HG03565 (cell line): ENCODE results near the gene NCOA3.

ENCODE experiments used
- ATAC-seq: cut with Tn5 transposase; IDR thresholded peaks from one replicate; pipeline ENCODE4 v1.9.1; 2021; ENCODE audit warnings: mild to moderate bottlenecking, moderate library complexity; ENCODE audit not compliant: unreplicated experiment

NCOA3 gene

GRCh38 chr20:47622118-47622665 is 120.5 kb downstream of the NCOA3 start:
- no peak for ATAC-seq

DNA sequence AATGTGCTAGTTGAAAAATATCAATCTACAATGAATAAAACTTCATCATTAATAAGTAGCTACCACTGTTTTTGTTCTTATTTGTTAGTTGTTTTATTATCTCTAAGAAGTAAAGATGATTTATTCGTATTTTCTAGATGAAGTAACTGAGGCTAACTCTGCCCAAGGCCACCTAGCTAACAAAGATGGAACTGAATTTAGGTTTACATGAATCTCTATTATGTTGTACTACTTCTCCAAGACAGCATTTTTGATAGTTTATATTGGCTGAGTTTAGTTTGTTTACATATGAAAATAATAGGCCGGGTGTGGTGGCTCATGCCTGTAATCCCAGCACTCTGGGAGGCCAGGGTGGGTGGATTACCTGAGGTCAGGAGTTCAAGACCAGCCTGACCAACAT is 121.5 kb downstream of the NCOA3 start:
- ATAC-seq, result no peak

GRCh38 chr20:47627540-47627939 is 125.9 kb downstream of the NCOA3 start:
- ATAC-seq, result no peak

GRCh38 chr20:47629907-47630306 is 128.2 kb downstream of the NCOA3 start:
- no peak for ATAC-seq

GRCh38 chr20:47631078-47631477 is 129.4 kb downstream of the NCOA3 start:
- ATAC-seq, result no peak

GRCh38 chr20:47635256-47635655 is 133.6 kb downstream of the NCOA3 start:
- ATAC-seq, result no peak

GRCh38 chr20:47638851-47639250 is 137.2 kb downstream of the NCOA3 start:
- no peak for ATAC-seq

DNA sequence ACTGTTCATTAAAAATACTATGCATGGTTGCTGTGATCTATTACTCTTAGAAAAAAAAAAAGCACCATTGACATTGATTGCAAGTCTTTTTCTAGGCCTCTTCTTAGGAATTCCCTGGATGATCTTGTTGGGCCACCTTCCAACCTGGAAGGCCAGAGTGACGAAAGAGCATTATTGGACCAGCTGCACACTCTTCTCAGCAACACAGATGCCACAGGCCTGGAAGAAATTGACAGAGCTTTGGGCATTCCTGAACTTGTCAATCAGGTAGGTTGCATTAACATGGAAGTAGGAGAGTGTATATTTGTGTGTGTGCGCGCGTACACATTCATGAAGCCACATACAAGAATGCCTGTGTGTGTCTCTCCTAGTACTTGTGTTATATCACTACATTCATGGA is 140.4 kb downstream of the NCOA3 start:
- no peak for ATAC-seq

DNA sequence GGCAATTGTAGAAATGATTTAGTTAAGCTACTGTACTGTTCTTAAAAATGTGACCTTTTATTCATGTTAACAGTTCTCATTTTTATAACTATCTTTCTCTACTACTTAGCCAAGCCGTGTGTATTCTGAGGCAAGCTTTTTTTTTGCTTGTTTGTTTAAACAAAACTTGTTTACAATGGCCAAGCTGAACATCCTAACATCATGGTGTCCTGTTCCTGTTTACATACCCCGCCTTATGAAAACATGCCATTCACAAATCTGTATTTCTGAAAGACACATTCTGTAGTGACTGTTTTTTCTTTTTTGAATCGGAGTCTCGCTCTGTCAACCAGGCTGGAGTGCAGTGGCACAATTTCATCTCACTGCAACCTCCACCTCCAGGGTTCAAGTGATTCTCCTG is 140.9 kb downstream of the NCOA3 start:
- ATAC-seq, result no peak

- ATAC-seq, result no peak
These were observed 143.9 kb downstream of the NCOA3 start for GRCh38 chr20:47645632-47646031.

GRCh38 chr20:47647994-47648393 is 146.3 kb downstream of the NCOA3 start:
- no peak for ATAC-seq

DNA sequence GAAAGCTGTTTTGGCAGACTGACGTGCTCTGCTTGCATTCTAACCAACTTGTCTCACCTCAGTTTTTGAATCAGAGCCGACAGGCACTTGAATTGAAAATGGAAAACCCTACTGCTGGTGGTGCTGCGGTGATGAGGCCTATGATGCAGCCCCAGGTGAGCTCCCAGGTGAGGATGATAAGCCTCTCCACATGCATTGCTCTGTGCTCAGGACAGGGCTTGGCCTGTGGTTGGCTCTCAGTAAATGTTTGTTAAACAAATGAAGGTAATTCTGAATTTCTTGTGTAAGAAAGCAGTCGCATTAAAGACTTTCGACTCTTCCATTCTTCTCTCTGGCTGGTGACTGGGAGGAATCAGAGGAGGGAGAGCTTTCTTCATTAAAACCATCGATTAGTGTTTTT is 147.3 kb downstream of the NCOA3 start:
- ATAC-seq, result no peak

DNA sequence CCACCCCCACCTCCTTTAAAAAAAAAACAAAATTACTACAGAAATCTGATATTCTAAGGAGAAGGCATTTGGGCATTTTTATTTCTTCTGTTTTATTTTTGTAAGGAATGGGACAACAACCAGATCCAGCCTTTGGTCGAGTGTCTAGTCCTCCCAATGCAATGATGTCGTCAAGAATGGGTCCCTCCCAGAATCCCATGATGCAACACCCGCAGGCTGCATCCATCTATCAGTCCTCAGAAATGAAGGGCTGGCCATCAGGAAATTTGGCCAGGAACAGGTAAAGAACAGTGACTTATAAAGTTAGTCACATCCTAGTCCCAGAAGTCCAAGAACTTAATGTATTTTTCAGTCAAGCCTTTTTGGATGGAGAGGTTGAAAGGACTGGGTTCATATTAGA is 150.6 kb downstream of the NCOA3 start:
- no peak for ATAC-seq

DNA sequence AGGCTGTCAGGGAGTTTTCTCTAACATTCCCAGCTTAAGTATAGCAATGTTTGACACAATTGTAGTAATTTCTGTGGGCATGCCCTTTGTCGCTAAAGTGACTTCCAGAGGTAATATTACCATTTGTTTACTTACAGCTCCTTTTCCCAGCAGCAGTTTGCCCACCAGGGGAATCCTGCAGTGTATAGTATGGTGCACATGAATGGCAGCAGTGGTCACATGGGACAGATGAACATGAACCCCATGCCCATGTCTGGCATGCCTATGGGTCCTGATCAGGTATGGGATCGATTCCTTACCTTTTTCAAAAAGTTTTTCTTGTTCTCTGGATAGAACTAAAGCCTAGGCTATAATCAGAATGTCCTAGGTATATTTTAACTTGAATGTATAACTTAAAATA is 151.1 kb downstream of the NCOA3 start:
- ATAC-seq, result no peak

DNA sequence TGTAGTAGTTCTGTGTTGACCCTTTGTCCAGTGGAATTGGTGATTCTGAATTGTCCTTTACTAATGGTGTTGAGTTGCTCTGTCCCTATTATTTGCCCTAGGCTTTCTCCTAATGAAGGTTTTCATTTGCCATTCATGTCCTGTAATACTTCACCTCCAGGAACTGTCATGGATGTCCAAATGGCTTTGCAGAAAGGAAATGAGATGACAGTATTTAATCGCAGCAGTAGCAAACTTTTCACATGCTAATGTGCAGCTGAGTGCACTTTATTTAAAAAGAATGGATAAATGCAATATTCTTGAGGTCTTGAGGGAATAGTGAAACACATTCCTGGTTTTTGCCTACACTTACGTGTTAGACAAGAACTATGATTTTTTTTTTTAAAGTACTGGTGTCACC is 152.2 kb downstream of the NCOA3 start:
- ATAC-seq, result no peak

DNA sequence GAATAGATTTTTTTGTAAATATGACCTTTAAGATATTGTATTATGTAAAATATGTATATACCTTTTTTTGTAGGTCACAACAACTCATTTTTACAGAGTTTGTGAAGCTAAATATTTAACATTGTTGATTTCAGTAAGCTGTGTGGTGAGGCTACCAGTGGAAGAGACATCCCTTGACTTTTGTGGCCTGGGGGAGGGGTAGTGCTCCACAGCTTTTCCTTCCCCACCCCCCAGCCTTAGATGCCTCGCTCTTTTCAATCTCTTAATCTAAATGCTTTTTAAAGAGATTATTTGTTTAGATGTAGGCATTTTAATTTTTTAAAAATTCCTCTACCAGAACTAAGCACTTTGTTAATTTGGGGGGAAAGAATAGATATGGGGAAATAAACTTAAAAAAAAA is 152.7 kb downstream of the NCOA3 start:
- ATAC-seq, result no peak

DNA sequence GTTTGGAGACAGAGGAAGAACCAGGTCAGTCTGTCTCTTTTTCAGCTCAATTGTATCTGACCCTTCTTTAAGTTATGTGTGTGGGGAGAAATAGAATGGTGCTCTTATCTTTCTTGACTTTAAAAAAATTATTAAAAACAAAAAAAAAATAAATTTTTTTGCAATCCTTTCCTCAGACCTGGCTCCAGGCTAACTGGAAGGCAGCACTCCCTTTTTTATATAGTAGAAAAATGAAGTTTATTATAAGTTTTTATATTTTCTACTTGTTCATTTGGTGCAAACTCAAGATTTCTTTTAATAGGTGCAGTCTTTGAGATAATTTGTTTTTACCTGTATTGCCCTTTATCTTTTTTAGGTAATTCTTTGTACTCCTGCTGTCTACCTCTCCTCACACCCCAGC is 153.9 kb downstream of the NCOA3 start:
- ATAC-seq, result no peak

DNA sequence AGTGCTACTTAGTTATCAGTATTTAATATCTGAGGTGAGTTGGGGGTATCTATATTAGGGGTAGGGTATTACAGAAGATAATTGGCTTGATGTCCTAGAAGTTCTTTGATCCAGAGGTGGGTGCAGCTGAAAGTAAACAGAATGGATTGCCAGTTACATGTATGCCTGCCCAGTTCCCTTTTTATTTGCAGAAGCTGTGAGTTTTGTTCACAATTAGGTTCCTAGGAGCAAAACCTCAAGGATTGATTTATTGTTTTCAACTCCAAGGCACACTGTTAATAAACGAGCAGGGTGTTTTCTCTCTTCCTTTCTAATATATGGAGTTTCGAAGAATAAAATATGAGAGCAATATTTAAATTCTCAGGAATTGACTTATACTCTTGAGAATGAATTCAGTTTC is 154.6 kb downstream of the NCOA3 start:
- no peak for ATAC-seq

- no peak for ATAC-seq
These were observed 158.4 kb downstream of the NCOA3 start for GRCh38 chr20:47659904-47660601.

DNA sequence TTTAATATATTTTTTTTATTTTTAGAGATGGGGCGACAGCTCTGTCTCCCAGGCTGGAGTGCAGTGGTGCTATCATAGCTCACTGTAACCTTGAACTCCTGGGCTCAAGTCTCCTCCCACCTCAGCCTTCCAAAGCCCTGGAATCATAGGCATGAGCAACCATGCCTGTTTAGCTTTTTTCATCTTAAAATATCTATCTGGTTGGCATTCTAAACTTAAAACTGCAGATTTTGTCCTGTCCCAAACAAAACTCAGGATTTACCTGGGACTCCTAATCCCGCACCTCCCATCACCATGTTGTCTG is 158.9 kb downstream of the NCOA3 start:
- no peak for ATAC-seq

GRCh38 chr20:47660983-47661700 is 159.5 kb downstream of the NCOA3 start:
- no peak for ATAC-seq

DNA sequence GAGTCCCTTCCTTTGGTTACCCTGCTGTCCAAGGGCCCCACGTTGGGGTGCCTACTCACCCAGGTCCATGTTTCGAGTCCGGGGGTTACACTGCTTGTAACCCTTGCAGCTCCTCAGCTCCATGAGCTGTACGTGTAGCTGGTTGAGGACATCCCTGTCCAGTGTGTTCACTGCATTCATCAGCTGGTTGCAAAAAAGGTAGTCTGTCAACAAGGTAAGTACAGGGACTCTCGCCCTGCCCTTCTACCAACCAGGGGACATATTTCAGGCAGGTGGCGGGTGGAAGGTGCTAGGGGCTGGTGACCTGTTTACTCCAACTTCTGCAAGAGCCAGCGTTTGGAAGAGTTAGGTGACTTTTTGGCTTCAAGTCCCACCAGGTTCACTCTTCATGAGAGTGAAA is 160.0 kb downstream of the NCOA3 start:
- no peak for ATAC-seq
